ENCODE measurements around the gene TMEM51. TPM values are rescaled to one million over a fixed set of nuclear protein-coding genes. Genes with fewer than 3 reads are reported as not detected.

TMEM51 gene
- total and polyA plus RNA-seq, 10 of the 15 experiments (the other 5 are each of a cell fraction or from before 2014, with no cell fraction given), result 0.55 to 4.8 (median 3.1) TPM

DNA sequence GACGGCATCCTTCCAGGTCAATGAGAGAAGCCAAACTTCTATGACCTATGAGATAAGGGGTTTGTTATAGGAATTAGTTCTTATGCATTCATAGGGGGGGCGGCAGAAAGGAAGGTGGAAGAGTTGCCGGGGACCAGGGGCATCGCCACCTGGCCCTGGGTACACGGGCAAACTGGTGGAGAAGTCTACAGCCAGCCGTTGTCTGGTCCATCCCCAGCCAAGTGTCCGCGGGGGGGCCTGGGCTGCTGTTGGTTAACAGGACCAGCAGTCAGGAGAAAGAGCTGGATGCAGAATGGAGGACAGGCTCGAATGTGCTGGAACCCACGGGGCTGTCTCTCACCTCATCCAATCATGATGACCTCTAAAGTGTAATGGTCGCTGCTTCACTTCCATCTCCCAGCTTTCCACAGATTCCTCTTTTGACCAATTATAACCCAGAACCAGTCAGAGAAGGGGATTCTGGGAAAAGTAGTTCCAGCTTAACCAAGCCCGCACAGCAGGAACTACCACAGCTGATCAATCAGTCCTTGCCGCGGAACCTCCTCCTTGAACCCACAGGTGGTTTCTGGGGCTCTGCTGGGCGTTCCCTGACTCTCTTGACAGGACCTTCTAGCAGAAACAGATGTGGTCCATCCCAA is 17.8 kb downstream of the TMEM51 start:
- no peaks in the 10 kb centered on the region for H3K27me3 ChIP-seq (replicated peaks in 1 of 2; ENCODE audit: control insufficient read depth in 2 of 2, insufficient read depth in 2 of 2, low read length in 1 of 2)
- ATAC-seq (no peak), FAIRE-seq (no peak), DNase-seq (ENCODE audit: low read depth, low spot score) (no peak)
- H2AFZ ChIP-seq (ENCODE audit: control insufficient read depth, low read depth, low read length), result no peak overlapping the region
- peaks cover 2% of the 10 kb centered on the region; the same call in 2 of the 3 replicates for H3K9me3 ChIP-seq (replicated peaks; ENCODE audit: control insufficient read depth, insufficient read depth, low read length)
- no peak overlapping the region for H3K27ac ChIP-seq (ENCODE audit: control insufficient read depth, insufficient read depth)
- H3K4me3 ChIP-seq, result no peak overlapping the region
- H3K4me1 ChIP-seq (ENCODE audit: control insufficient read depth, insufficient read depth, low read length), result peaks cover 31% of the 10 kb centered on the region
- H3K79me2 ChIP-seq (ENCODE audit: control insufficient read depth, insufficient read depth, low read length), result peaks cover under 1% of the 10 kb centered on the region; the same call in 1 of the 2 replicates
- BruUV-seq (replicated peaks), result no TSS peak
- TF ChIP-seq RUNX3 (IDR thresholded peaks at IDR 0.05; ENCODE audit: low read length) (0 out of 2 replicates have a peak, but pooled peaks have one; percentile 9), ZNF217 (IDR thresholded peaks at IDR 0.05) (no peak)
- H3K4me2 ChIP-seq (ENCODE audit: control insufficient read depth, insufficient read depth), result 0 out of 2 replicates have a peak overlapping the region, but pooled peaks have one; percentile 25
- no peak overlapping the region for H3K9ac ChIP-seq (ENCODE audit: control insufficient read depth, insufficient read depth, low read length)
- ChIA-PET CTCF (interaction anchor here (1.2 kb wide), 1 partner anchor 15 kb away, joined by 3 read pairs; no protein-coding TSS in a partner anchor), RAD21 (ENCODE audit: unreplicated experiment) (interaction anchor here (1.3 kb wide), 1 partner anchor 75 kb away, joined by 3 read pairs; the partner anchor contains the start of gene FHAD1), POLR2A (no interaction called here), SMC1A (ENCODE audit: uncharacterized antibody, unreplicated experiment) (interaction anchor here (0.7 to 3.2 kb wide), 5 partner anchors 10 to 77 kb away, joined by 3 to 10 read pairs (median 3); no protein-coding TSS in a partner anchor)
- intact Hi-C loops (cut with micrococcal nuclease; ENCODE audit: unreplicated experiment) (no loop called here), in situ Hi-C loops (cut with MboI) (no loop called here)
- H4K20me1 ChIP-seq (ENCODE audit: control insufficient read depth, insufficient read depth), result no peaks in the 10 kb centered on the region
- no peaks in the 10 kb centered on the region for H3K36me3 ChIP-seq (ENCODE audit: control insufficient read depth in 2 of 2, insufficient read depth in 2 of 2, low read length in 1 of 2)
- WGBS (ENCODE audit: insufficient coverage, insufficient replicate concordance, low lambda C conversion rate, missing lambda C conversion rate), result 74% methylated on average over 15 of the region's 15 CpGs

DNA sequence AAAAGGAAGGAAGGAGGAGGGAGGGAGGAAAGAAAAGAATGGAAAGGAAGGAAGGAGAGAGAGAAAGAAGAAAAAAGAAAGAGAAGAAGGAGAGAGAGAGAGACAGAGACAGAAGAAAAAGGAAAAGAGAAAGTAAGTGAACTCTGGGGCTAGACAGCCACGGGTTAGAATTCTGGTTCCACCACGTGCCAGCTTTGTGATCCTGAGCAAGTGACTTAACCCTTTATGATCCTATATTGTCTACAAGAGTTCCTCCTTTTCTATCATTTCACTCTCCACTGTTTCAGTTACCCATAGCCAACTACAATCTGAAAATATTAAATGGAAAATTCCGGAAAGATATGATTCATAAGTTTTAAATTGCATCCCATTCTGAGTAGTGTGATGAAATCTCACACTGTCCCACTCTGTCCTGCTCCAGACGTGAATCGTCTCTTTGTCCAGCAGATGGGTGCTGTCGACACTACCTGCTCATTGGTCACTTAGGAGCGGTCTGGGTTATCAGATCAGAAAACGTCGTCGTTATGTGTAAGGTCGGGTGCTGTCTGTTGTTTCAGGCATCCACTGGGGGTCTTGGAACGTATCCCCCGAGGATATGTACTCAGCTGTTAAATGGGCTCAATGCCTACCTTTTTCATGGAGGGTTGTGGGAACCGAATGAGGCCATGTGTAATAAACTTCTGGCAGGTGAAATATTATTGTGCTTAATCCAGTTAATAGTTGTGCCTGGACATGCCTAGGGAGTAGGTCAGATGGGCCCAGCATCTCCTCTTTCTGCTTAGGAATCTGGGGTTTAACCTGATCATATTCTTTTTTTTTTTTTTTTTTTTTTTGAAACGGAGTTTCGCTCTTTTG is 19.1 kb downstream of the TMEM51 start:
- H3K4me2 ChIP-seq (ENCODE audit: control insufficient read depth, insufficient read depth), result no peak overlapping the region
- intact Hi-C loops (cut with micrococcal nuclease; ENCODE audit: unreplicated experiment) (no loop called here), in situ Hi-C loops (cut with MboI) (no loop called here)
- 51% methylated on average over 14 of the region's 16 CpGs for WGBS (ENCODE audit: insufficient coverage, insufficient replicate concordance, low lambda C conversion rate, missing lambda C conversion rate)
- H3K36me3 ChIP-seq (ENCODE audit: control insufficient read depth in 2 of 2, insufficient read depth in 2 of 2, low read length in 1 of 2), result no peaks in the 10 kb centered on the region
- no peak overlapping the region for H3K4me3 ChIP-seq
- H3K27ac ChIP-seq (ENCODE audit: control insufficient read depth, insufficient read depth), result no peak overlapping the region; the same call in 1 of the 2 replicates
- FAIRE-seq, result peak; percentile 7
- no peak overlapping the region for H2AFZ ChIP-seq (ENCODE audit: control insufficient read depth, low read depth, low read length)
- no peak for ATAC-seq
- ChIA-PET RAD21 (ENCODE audit: unreplicated experiment) (interaction anchor here (1.3 kb wide), 1 partner anchor 74 kb away, joined by 3 read pairs; the partner anchor contains the start of gene FHAD1), CTCF (no interaction called here), SMC1A (ENCODE audit: uncharacterized antibody, unreplicated experiment) (interaction anchor here (1.4 to 3.2 kb wide), 3 partner anchors 9 to 44 kb away, joined by 3 to 10 read pairs (median 6); no protein-coding TSS in a partner anchor), POLR2A (interaction anchor here (0.7 to 1.1 kb wide), 2 partner anchors 10 to 76 kb away, joined by 3 read pairs; no protein-coding TSS in a partner anchor)
- H3K4me1 ChIP-seq (ENCODE audit: control insufficient read depth, insufficient read depth, low read length), result peaks cover 42% of the 10 kb centered on the region
- no TSS peak for BruUV-seq (replicated peaks)
- peaks cover 2% of the 10 kb centered on the region; the same call in 2 of the 3 replicates for H3K9me3 ChIP-seq (replicated peaks; ENCODE audit: control insufficient read depth, insufficient read depth, low read length)
- no peak for DNase-seq (ENCODE audit: low read depth, low spot score)
- H3K9ac ChIP-seq (ENCODE audit: control insufficient read depth, insufficient read depth, low read length), result no peak overlapping the region
- no peaks in the 10 kb centered on the region for H3K27me3 ChIP-seq (replicated peaks in 1 of 2; ENCODE audit: control insufficient read depth in 2 of 2, insufficient read depth in 2 of 2, low read length in 1 of 2)
- no peaks in the 10 kb centered on the region for H4K20me1 ChIP-seq (ENCODE audit: control insufficient read depth, insufficient read depth)
- H3K79me2 ChIP-seq (ENCODE audit: control insufficient read depth, insufficient read depth, low read length), result peaks cover 1% of the 10 kb centered on the region; the same call in 1 of the 2 replicates
- TF ChIP-seq RAD51 (IDR thresholded peaks at IDR 0.05), result 0 out of 2 replicates have a peak, but pooled peaks have one; percentile 15
- TF ChIP-seq BHLHE40 (IDR thresholded peaks at IDR 0.05; ENCODE audit: borderline replicate concordance in 1 of 2, low read depth in 2 of 2, low read length in 1 of 2), result 0 out of 4 replicates have a peak, but pooled peaks have one; percentile 2 to 34
- TF ChIP-seq NRF1 (conservative IDR thresholded peaks at IDR 0.05; ENCODE audit: low read depth, low read length), result no peak
- no peak for TF ChIP-seq MTA3 (IDR thresholded peaks at IDR 0.05; ENCODE audit: borderline replicate concordance, low read length)
- no peak for TF ChIP-seq EED (IDR thresholded peaks at IDR 0.05; ENCODE audit: low read depth)

Measured in GM12878 (cell line).